Gastroesophageal sphincter (tissue), 3 donors: ENCODE data around the gene RBM17.

Experiments used
- EP300 ChIP-seq: sonication (generic); formaldehyde crosslinking; IDR thresholded peaks from one replicate; pipeline ENCODE4 v1.6.1; 2017; ENCODE audit warnings: antibody characterized with exemption, mild to moderate bottlenecking
- TF ChIP-seq, protein P1 (sequence below), 4 experiments: fragments of 200-600 bp in 2 of 4; fragments of 450-650 bp in 2 of 4; sonication (generic) in 1 of 4; IDR thresholded peaks; one replicate each; pipeline ENCODE4 v1.5.1; 2017 to 2019; ENCODE audit warnings: antibody characterized with exemption in 4 of 4, mild to moderate bottlenecking in 2 of 4, moderate library complexity in 2 of 4

DNA sequence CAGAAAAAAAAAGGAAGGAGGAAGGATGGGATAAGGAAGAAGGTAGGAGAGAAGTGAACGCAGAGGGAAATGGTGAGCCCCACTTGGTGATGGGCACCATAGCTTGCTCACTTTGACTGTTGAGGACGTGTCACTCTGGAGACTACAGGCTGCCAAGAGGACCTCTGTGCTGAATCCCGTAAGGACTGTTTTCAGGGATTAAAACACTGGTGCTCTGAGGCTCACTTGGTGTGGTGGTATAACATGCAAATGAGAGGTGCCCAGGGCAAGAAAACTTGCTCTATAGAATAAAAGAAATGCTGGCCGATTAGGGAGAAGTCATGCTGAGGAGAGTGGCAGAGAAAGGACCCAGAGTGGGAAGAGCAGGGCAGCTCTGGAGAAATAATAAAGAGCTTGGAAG, 21.4 kb upstream of the RBM17 start:
- TF ChIP-seq EP300 = no peak
- TF ChIP-seq, protein P1, sequence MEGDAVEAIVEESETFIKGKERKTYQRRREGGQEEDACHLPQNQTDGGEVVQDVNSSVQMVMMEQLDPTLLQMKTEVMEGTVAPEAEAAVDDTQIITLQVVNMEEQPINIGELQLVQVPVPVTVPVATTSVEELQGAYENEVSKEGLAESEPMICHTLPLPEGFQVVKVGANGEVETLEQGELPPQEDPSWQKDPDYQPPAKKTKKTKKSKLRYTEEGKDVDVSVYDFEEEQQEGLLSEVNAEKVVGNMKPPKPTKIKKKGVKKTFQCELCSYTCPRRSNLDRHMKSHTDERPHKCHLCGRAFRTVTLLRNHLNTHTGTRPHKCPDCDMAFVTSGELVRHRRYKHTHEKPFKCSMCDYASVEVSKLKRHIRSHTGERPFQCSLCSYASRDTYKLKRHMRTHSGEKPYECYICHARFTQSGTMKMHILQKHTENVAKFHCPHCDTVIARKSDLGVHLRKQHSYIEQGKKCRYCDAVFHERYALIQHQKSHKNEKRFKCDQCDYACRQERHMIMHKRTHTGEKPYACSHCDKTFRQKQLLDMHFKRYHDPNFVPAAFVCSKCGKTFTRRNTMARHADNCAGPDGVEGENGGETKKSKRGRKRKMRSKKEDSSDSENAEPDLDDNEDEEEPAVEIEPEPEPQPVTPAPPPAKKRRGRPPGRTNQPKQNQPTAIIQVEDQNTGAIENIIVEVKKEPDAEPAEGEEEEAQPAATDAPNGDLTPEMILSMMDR (IDR thresholded peaks at IDR 0.05) = no peak
